Suppressor macrophage treated with lipopolysaccharide for 1 hour (primary cell): ENCODE results near the gene PPM1E.
"Not testable (repeated sequence)": the region's sequence is repeated elsewhere in the genome, so short reads cannot be mapped to it uniquely, and the experiment has no call there.

Source experiments
- DNase-seq, 3 donors: peaks; one replicate each; pipeline ENCODE4 v3.0.0-alpha.2; 2020 to 2022

The PPM1E gene

DNA sequence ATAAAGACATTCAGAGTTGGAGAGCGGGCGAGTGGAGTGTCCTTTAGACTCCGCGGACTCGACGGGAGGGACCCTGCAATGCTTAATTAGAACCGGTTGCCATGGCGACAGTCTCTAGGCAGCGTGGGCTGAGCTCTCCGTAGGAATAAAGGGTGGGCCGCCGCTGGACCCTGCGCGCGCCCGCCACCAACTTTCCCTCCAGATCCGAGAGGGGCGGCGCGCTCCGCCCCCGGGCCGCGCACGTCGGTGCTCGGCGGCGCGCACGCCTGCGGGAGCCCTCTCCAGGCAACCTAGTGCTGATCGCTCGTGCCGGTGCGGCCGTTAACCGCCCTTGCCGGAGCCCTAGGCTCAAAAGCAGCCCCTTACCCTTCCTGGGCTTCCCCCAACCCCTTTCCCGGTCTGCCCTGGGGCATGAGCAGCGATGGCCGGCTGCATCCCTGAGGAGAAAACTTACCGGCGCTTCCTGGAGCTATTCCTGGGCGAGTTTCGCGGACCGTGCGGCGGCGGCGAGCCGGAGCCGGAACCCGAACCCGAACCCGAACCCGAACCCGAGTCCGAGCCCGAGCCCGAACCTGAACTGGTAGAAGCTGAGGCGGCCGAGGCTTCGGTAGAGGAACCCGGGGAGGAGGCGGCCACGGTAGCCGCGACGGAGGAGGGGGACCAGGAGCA is at the start of gene PPM1E:
TSS of gene PPM1E (plus strand) at position 278 of the 669 bp plus-strand sequence.
- peak; percentile 24 to 71 (median 44) for DNase-seq

DNA sequence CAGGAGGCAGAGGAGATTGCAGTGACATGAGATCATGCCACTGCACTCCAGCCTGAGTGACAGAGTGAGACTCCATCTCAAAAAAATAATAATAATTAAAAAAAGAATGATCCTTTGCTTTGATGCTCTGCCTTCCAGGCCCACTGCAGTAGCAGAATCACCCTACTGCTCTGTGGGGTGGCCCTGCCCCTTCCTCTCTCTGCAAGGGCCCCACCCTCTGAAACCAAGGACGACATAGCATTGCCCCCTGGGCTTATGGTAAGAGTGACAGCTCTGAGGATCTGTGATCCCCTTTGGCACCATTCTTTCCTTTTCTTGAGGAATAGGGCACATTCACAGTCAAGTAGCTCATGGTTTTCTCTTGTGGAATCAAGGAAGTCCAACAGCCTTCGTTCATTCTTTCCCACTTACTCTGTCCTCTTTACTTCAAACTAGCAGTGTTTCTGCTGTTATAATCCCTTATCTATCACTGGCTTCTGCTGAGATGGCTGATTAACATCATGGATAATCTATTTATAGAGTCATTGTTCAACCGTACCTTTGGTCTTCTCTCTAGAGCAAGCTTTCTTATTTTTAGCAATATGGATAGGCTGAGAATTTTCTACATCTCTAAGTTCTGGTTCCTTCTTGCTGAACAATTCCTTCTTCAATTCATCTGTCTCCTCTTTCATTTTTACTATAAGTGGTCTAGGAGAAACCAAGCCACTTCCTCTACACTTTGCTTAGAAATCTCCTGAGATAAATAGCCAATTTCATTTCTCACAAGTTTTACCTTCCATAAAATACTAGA is 49.1 kb upstream of the PPM1E start:
- DNase-seq = no peak

- peak; percentile 84 to 91 (median 89) for DNase-seq
These were observed 44.6 kb upstream of the PPM1E start for GRCh38 chr17:58710948-58711552.

- DNase-seq = no peak
These were observed 33.4 kb upstream of the PPM1E start for GRCh38 chr17:58722274-58722673.

GRCh38 chr17:58722696-58723095 is 33.0 kb upstream of the PPM1E start:
- no peak for DNase-seq

GRCh38 chr17:58728798-58729197 is 26.9 kb upstream of the PPM1E start:
- no peak for DNase-seq

DNA sequence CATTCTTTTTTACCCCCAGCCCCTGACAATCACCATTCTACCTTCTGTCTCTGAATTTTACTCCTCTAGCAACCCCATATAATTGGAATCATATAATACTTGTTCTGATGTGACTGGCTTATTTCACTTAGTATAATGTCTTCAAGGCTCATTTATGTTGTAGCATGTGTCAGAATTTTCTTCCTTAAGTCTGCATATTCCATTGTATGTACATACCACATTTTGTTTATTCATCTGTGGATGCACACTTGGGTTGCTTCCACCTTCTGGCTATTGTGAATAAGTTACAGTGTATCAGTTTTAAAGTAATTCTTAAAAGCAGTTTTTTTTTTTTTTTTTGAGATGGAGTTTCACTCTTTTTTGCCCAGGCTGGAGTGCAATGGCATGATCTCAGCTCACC is 24.7 kb upstream of the PPM1E start:
- DNase-seq = no peak

DNA sequence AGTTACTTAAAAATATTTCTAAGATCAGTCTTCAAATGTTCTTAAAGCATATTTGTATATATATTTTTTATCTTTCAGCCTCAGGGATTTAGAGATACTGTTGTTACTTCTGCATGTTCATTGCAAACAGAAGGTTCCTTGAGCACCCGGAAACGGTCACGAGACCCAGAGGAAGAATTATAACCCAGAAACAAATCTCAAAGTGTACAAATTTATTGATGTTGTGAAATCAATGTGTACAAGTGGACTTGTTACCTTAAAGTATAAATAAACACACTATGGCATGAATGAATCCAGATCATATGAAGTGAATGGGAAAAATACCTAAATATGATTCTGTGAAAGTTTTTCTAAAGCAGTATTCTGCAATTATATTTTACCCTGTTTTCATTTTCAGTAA is 21.6 kb upstream of the PPM1E start:
- DNase-seq = no peak

DNA sequence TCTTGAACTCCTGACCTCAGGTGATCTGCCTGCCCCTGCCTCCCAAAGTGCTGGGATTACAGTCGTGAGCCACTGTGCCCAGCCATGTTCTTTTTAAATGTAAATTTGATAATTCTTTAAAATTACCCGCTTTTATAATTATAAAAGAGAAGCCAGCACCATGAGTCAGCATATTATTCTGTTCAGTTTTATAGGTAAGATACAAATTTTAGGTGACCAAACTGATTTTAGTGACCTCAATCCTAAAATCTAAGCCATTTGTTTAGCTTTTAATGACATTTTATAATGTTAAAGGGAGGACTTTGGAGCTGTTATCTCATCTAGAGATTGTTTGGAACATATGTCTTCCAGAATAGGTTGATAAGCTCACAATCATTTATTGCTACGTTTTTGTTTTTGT is 20.8 kb upstream of the PPM1E start:
- no peak for DNase-seq

DNA sequence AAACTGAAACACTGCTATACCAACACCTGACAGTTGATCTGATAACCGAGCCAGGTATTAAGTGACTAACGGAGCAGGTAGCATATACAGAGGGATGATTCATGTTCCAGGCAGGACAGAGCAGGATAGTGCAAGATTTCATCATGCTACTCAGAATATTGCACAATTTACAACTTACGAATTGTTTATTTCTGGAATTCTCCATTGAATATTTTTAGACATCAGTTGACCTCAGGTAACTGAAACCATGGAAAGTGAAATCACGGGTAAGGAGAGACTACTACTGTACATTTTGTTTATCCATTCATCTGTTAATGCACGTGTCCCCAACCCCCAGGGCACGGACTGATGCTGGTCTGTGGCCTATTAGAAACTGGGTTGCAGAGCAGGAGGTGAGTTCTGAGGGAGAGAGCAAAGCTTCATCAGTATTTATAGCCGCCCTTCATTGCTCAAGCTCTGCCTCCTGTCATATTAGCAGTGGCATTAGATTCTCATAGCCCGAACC is 14.5 kb upstream of the PPM1E start:
- DNase-seq = no peak

DNA sequence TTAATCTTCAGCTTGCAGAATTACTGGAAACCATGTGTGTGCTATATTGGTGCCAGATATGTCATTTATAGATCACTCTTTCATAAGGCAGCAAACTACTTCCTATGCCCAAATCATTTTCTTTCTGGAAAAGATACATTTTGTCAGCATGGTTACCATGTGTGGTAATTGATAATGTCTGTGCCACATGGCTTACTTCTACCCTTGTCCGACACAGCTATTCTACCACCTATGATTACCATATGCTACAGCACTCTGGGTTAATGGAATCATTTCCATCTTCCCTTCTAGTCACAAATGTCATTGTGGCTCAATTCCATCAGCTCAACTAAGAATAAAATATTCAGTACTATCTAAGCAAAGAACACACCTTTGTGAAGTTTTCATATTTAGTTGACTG is 8.0 kb upstream of the PPM1E start:
- DNase-seq = no peak

- not testable (repeated sequence) for DNase-seq
These were observed 6.0 kb upstream of the PPM1E start for GRCh38 chr17:58749627-58750026.

- DNase-seq = no peak
These were observed 2.6 kb upstream of the PPM1E start for GRCh38 chr17:58753026-58753425.

DNA sequence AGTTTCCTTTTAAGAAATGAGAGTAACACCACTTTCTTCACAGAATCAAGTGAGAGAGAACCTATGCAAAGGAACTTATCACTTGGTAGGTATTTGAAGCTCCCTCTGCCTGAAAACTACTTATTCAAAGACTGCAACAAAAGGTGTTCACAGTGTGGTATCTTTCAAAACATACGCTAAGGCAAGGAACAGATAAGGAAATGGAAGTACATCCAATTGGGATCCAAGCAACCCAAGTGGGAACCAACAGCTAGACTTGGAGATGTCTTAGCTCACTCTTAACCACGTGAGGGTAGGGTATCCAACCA is 431 bp upstream of the PPM1E start:
- no peak for DNase-seq

GRCh38 chr17:58756246-58757161 is 850 bp downstream of the PPM1E start:
- peak in 2 of 3 donors; percentile 16 to 37 for DNase-seq

GRCh38 chr17:58757162-58757613 is 1.5 kb downstream of the PPM1E start:
- peak in 1 of 3 donors; percentile 0 for DNase-seq

DNA sequence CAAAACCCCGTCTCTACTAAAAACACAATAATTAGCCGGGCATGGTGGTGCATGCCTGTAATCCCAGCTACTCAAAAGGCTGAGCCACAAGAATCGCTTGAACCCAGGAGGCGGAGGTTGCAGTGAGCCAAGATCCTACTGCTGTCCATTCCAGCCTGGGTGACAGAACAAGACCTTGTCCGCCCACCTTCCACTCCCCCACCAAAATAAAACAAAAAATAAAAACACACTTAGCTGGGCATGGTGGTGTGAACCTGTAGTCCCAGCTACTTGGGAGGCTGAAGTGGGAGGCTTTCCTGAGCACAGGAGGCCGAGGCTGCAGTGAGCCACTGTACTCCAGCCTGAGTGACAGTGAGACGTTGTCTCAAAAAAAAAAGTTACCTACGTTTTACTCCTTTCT is 3.2 kb downstream of the PPM1E start:
- DNase-seq = no peak

- DNase-seq = no peak
These were observed 3.9 kb downstream of the PPM1E start for GRCh38 chr17:58759522-58759921.

DNA sequence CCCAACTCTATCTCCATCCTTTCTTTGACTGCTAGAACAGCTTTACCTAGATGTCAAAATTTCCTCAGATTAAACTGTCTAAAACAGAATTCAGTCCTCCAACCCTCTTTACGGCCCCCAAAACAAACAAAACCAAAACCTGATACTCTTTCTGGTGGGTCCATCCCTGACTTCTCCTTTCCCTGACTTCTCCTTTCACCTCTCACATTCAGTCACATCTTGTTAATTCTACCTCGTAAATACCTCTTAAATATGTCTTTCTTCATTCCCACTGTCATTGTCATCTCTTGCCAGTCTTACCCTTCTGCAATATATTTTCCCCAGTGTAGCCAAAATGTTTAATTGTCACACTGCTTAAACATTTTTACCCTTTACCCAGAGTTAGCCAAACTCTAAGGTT is 4.6 kb downstream of the PPM1E start:
- DNase-seq = no peak

DNA sequence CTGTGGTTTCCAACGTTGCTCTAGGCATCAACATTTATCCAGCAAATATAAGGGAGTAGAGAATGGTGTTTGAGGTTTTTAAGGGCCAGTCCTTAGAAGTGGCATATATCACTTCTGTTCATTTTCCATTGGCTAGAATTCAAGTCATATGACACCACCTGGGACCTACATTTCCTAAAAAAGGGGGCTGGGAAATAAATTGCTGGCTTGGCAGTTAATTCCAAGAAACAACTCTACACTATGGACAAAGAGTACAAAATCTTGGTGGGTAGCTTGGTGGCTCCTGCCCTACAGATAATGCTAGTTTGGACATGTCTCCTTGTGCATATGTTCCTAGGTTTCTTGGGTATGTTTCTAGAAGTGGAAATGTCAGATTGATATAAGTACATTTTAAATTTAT is 7.6 kb downstream of the PPM1E start:
- no peak for DNase-seq

- no peak for DNase-seq
These were observed 8.7 kb downstream of the PPM1E start for GRCh38 chr17:58764373-58764772.

DNA sequence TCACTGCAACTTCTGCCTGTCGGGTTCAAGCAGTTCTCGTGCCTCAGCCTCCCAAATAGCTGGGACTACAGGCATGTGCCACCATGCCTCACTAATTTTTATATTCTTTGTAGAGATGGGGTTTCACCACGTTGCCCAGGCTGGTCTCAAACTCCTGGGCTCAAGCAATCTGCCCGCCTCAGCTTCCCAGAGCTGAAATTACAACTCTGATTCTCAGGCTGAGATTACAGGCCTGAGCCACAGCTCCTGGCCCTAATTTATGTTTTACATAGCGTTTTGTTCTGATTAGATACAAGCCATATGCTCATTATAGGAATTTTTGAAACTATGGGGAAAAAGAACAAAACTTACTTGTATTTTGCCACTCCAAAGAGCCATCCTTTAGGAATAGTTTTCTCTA is 22.8 kb downstream of the PPM1E start:
- not testable (repeated sequence) for DNase-seq

- no peak for DNase-seq
These were observed 23.8 kb downstream of the PPM1E start for GRCh38 chr17:58779446-58779845.
